Astrocyte (in vitro differentiated cells and primary cell): ENCODE data around the gene CHAD. TPM values are rescaled to one million over a fixed set of nuclear protein-coding genes. Genes with fewer than 3 reads are reported as not detected.

Experiments used
- DNase-seq: peaks from one replicate; pipeline ENCODE4 v3.0.0-alpha.2; 2010; ENCODE audit warnings: low read depth
- FAIRE-seq: peaks from 2 replicates; lab custom pipeline; 2011; peaks lifted over from hg19 to GRCh38; lab: Jason Lieb, UNC
- H2AFZ ChIP-seq: 2 replicates; pipeline ENCODE4 v1.6.0; 2012; ENCODE audit warnings: low read depth, low read length, inconsistent platforms
- H3K27ac ChIP-seq: 2 replicates; pipeline ENCODE4 v1.5.1; 2011; ENCODE audit warnings: low read depth, low read length, inconsistent platforms
- H3K27me3 ChIP-seq: 2 replicates; pipeline ENCODE4 v1.6.0; 2011; ENCODE audit warnings: low read length, inconsistent platforms; ENCODE audit not compliant: insufficient read depth
- H3K36me3 ChIP-seq: 2 replicates; pipeline ENCODE4 v1.5.1; 2011; ENCODE audit warnings: low read length, inconsistent platforms; ENCODE audit not compliant: insufficient read depth
- H3K4me1 ChIP-seq: 2 replicates; pipeline ENCODE4 v1.5.1; 2011; ENCODE audit warnings: low read length, inconsistent platforms; ENCODE audit not compliant: insufficient read depth
- H3K4me2 ChIP-seq: 2 replicates; pipeline ENCODE4 v1.6.0; 2012; ENCODE audit warnings: low read length, inconsistent platforms
- H3K4me3 ChIP-seq: 2 replicates; pipeline ENCODE4 v1.5.1; 2011; ENCODE audit warnings: low read depth, mild to moderate bottlenecking, low read length, inconsistent platforms; ENCODE audit not compliant: insufficient read depth
- H3K79me2 ChIP-seq: 2 replicates; pipeline ENCODE4 v1.6.0; 2012; ENCODE audit warnings: mild to moderate bottlenecking, low read length, inconsistent platforms; ENCODE audit not compliant: insufficient read depth
- H3K9ac ChIP-seq: 2 replicates; pipeline ENCODE4 v1.6.0; 2012; ENCODE audit warnings: mild to moderate bottlenecking, low read length, inconsistent platforms
- H3K9me3 ChIP-seq: 2 replicates; pipeline ENCODE4 v1.5.1; 2012; ENCODE audit warnings: low read depth, mild to moderate bottlenecking, low read length, inconsistent platforms; ENCODE audit not compliant: insufficient read depth
- H4K20me1 ChIP-seq: 2 replicates; pipeline ENCODE4 v1.6.0; 2012; ENCODE audit warnings: low read length, inconsistent platforms; ENCODE audit not compliant: insufficient read depth
- H3K27ac Mint-ChIP-seq: one replicate; pipeline ENCODE4 v1.8.0; 2021; ENCODE audit warnings: mild to moderate bottlenecking, mixed read lengths; ENCODE audit not compliant: unreplicated experiment
- H3K27me3 Mint-ChIP-seq: one replicate; pipeline ENCODE4 v1.8.0; 2021; ENCODE audit warnings: low read depth, mixed read lengths; ENCODE audit not compliant: unreplicated experiment
- H3K36me3 Mint-ChIP-seq: one replicate; pipeline ENCODE4 v1.8.0; 2021; ENCODE audit warnings: low read depth, mixed read lengths; ENCODE audit not compliant: unreplicated experiment
- H3K4me1 Mint-ChIP-seq: one replicate; pipeline ENCODE4 v1.8.0; 2021; ENCODE audit warnings: low read depth, mixed read lengths; ENCODE audit not compliant: unreplicated experiment
- H3K4me3 Mint-ChIP-seq: one replicate; pipeline ENCODE4 v1.8.0; 2021; ENCODE audit warnings: mild to moderate bottlenecking, moderate library complexity, mixed read lengths; ENCODE audit not compliant: unreplicated experiment
- H3K9me3 Mint-ChIP-seq: one replicate; pipeline ENCODE4 v1.8.0; 2021; ENCODE audit warnings: mild to moderate bottlenecking, mixed read lengths; ENCODE audit not compliant: unreplicated experiment
- CTCF ChIP-seq: IDR thresholded peaks from 2 replicates; pipeline ENCODE4 v1.5.1; 2011; ENCODE audit warnings: low read depth, mild to moderate bottlenecking, inconsistent platforms, low read length, moderate library complexity; ENCODE audit not compliant: insufficient read depth
- EZH2 ChIP-seq: IDR thresholded peaks from 2 replicates; pipeline ENCODE4 v1.6.1; 2012; ENCODE audit warnings: mild to moderate bottlenecking, low read length, inconsistent platforms; ENCODE audit not compliant: insufficient read depth
- total RNA-seq: library from RNA; stranded (reverse); gene quantifications from 2 replicates; pipeline ENCODE4 v1.2.1, GENCODE V29; 2021

The CHAD gene
- total RNA-seq, 1 donor from 2014 or later = not detected

GRCh38 chr17:50467114-50467854 is 1.4 kb downstream of the CHAD start:
- Mint-ChIP-seq H3K27ac (no peak overlapping the region), H3K4me1 (no peaks in the 10 kb centered on the region), H3K4me3 (no peak overlapping the region), H3K27me3 (peaks cover 21% of the 10 kb centered on the region), H3K36me3 (peaks cover 27% of the 10 kb centered on the region), H3K9me3 (peaks cover 4% of the 10 kb centered on the region)
- Histone ChIP-seq H3K27me3 (peaks cover 12% of the 10 kb centered on the region), H3K4me2 (no peak overlapping the region), H3K9me3 (no peaks in the 10 kb centered on the region), H3K27ac (no peak overlapping the region), H3K36me3 (no peaks in the 10 kb centered on the region), H2AFZ (no peak overlapping the region), H3K4me1 (peaks cover 6% of the 10 kb centered on the region), H3K79me2 (no peaks in the 10 kb centered on the region), H4K20me1 (peaks cover 5% of the 10 kb centered on the region), H3K4me3 (no peak overlapping the region), H3K9ac (no peak overlapping the region)
- FAIRE-seq (no peak), DNase-seq (no peak)
- TF ChIP-seq CTCF (no peak), EZH2 (no peak)

GRCh38 chr17:50466371-50467113 is 2.1 kb downstream of the CHAD start:
- no peak overlapping the region for H3K9ac ChIP-seq
- H4K20me1 ChIP-seq = peaks cover 5% of the 10 kb centered on the region
- Mint-ChIP-seq H3K4me3 (no peak overlapping the region), H3K9me3 (peaks cover 4% of the 10 kb centered on the region), H3K27me3 (peaks cover 15% of the 10 kb centered on the region), H3K4me1 (no peaks in the 10 kb centered on the region), H3K27ac (no peak overlapping the region), H3K36me3 (peaks cover 29% of the 10 kb centered on the region)
- H3K27ac ChIP-seq = no peak overlapping the region
- no peak overlapping the region for H2AFZ ChIP-seq
- DNase-seq (no peak), FAIRE-seq (no peak)
- TF ChIP-seq CTCF (no peak), EZH2 (no peak)
- no peak overlapping the region for H3K4me3 ChIP-seq
- peaks cover 6% of the 10 kb centered on the region for H3K4me1 ChIP-seq
- no peaks in the 10 kb centered on the region for H3K9me3 ChIP-seq
- H3K4me2 ChIP-seq = no peak overlapping the region
- peaks cover 12% of the 10 kb centered on the region for H3K27me3 ChIP-seq
- no peaks in the 10 kb centered on the region for H3K36me3 ChIP-seq
- H3K79me2 ChIP-seq = no peaks in the 10 kb centered on the region

GRCh38 chr17:50465635-50466034 is 3.0 kb downstream of the CHAD start:
- H3K79me2 ChIP-seq = no peaks in the 10 kb centered on the region
- no peaks in the 10 kb centered on the region for H3K9me3 ChIP-seq
- H3K4me1 ChIP-seq = peaks cover 6% of the 10 kb centered on the region
- no peak overlapping the region for H3K9ac ChIP-seq
- no peak overlapping the region for H3K27ac ChIP-seq
- DNase-seq = no peak
- H3K4me1 Mint-ChIP-seq = no peaks in the 10 kb centered on the region
- TF ChIP-seq CTCF (no peak), EZH2 (no peak)
- no peak overlapping the region for H3K4me3 ChIP-seq
- H3K9me3 Mint-ChIP-seq = peaks cover 4% of the 10 kb centered on the region
- H3K4me2 ChIP-seq = no peak overlapping the region
- peaks cover 27% of the 10 kb centered on the region for H3K36me3 Mint-ChIP-seq
- H3K27me3 ChIP-seq = peaks cover 12% of the 10 kb centered on the region
- H3K36me3 ChIP-seq = no peaks in the 10 kb centered on the region
- no peak overlapping the region for H3K27ac Mint-ChIP-seq
- no peak for FAIRE-seq
- H3K27me3 Mint-ChIP-seq = peaks cover 11% of the 10 kb centered on the region
- peaks cover 5% of the 10 kb centered on the region for H4K20me1 ChIP-seq
- H3K4me3 Mint-ChIP-seq = no peak overlapping the region
- H2AFZ ChIP-seq = no peak overlapping the region
